Measurements from ENCODE around the gene GAPDH.

GRCh38 chr12:6534945-6535696, 804 bp downstream of the GAPDH start:
- no peak for TF ChIP-seq CTCF (IDR thresholded peaks at IDR 0.05)
- no peak for TF ChIP-seq POLR2A (IDR thresholded peaks at IDR 0.05)

All from lower leg skin (tissue), 3 donors.